ENCODE data around the gene ZSWIM8.

GRCh38 chr10:73786512-73786885 is 1.1 kb downstream of the ZSWIM8 start:
- TF ChIP-seq POLR2AphosphoS5 (IDR thresholded peaks at IDR 0.05) (no peak), CTCF (IDR thresholded peaks at IDR 0.05) (no peak), POLR2A (IDR thresholded peaks at IDR 0.05) (no peak)

All from stomach (tissue), 4 donors.